GM21423 (cell line): ENCODE measurements around the gene HMCN2.
"Not testable (repeated sequence)": the region's sequence is repeated elsewhere in the genome, so short reads cannot be mapped to it uniquely, and the experiment has no call there.

ENCODE experiments used
- ATAC-seq: cut with Tn5 transposase; IDR thresholded peaks from one replicate; pipeline ENCODE4 v1.9.1; 2021; ENCODE audit warnings: mild to moderate bottlenecking, moderate library complexity; ENCODE audit not compliant: unreplicated experiment

HMCN2 gene

GRCh38 chr9:130264414-130265350 lies 878 bp upstream of the HMCN2 start:
- no peak for ATAC-seq

GRCh38 chr9:130266236-130267098 lies 907 bp downstream of the HMCN2 start:
- no peak for ATAC-seq

- no peak for ATAC-seq
These were observed 2.4 kb downstream of the HMCN2 start for GRCh38 chr9:130267930-130268329.

GRCh38 chr9:130268521-130269211 lies 3.1 kb downstream of the HMCN2 start:
- no peak for ATAC-seq

- no peak for ATAC-seq
These were observed 5.9 kb downstream of the HMCN2 start for GRCh38 chr9:130271473-130271872.

- ATAC-seq, result no peak
These were observed 9.6 kb downstream of the HMCN2 start for GRCh38 chr9:130275156-130275555.

- ATAC-seq, result no peak
These were observed 10.6 kb downstream of the HMCN2 start for GRCh38 chr9:130276121-130276520.

GRCh38 chr9:130276955-130277354 lies 11.4 kb downstream of the HMCN2 start:
- no peak for ATAC-seq

- ATAC-seq, result not testable (repeated sequence)
These were observed 12.0 kb downstream of the HMCN2 start for GRCh38 chr9:130277525-130277924.

- no peak for ATAC-seq
These were observed 18.1 kb downstream of the HMCN2 start for GRCh38 chr9:130283539-130284248.

GRCh38 chr9:130284249-130284625 lies 18.7 kb downstream of the HMCN2 start:
- ATAC-seq, result no peak

GRCh38 chr9:130284690-130285089 lies 19.1 kb downstream of the HMCN2 start:
- ATAC-seq, result no peak

GRCh38 chr9:130285271-130285670 lies 19.7 kb downstream of the HMCN2 start:
- no peak for ATAC-seq

- no peak for ATAC-seq
These were observed 20.7 kb downstream of the HMCN2 start for GRCh38 chr9:130286072-130286770.

- ATAC-seq, result no peak
These were observed 21.3 kb downstream of the HMCN2 start for GRCh38 chr9:130286781-130287428.

- no peak for ATAC-seq
These were observed 22.2 kb downstream of the HMCN2 start for GRCh38 chr9:130287736-130288135.

GRCh38 chr9:130288393-130288792 lies 22.8 kb downstream of the HMCN2 start:
- no peak for ATAC-seq

GRCh38 chr9:130288926-130289690 lies 23.5 kb downstream of the HMCN2 start:
- ATAC-seq, result no peak
